IPS-18c (cell line): ENCODE measurements around the gene SDK2.

Experiments used
- H3K4me3 ChIP-seq: 2 replicates; pipeline ENCODE4 v1.7.0; 2013; ENCODE audit warnings: low read depth, mild to moderate bottlenecking, low read length, moderate library complexity; ENCODE audit not compliant: insufficient read depth
- H3K9me3 ChIP-seq: one replicate; pipeline ENCODE4 v1.6.1; 2013; ENCODE audit warnings: mild to moderate bottlenecking, low read length, moderate library complexity; ENCODE audit not compliant: control insufficient read depth, insufficient read depth

Gene SDK2

GRCh38 chr17:73560661-73561060 is 83.6 kb downstream of the SDK2 start:
- Histone ChIP-seq H3K9me3 (no peaks in the 10 kb centered on the region), H3K4me3 (no peak overlapping the region)

- Histone ChIP-seq H3K4me3 (no peak overlapping the region), H3K9me3 (no peaks in the 10 kb centered on the region)
Observed at GRCh38 chr17:73559532-73559931, 84.7 kb downstream of the SDK2 start.

DNA sequence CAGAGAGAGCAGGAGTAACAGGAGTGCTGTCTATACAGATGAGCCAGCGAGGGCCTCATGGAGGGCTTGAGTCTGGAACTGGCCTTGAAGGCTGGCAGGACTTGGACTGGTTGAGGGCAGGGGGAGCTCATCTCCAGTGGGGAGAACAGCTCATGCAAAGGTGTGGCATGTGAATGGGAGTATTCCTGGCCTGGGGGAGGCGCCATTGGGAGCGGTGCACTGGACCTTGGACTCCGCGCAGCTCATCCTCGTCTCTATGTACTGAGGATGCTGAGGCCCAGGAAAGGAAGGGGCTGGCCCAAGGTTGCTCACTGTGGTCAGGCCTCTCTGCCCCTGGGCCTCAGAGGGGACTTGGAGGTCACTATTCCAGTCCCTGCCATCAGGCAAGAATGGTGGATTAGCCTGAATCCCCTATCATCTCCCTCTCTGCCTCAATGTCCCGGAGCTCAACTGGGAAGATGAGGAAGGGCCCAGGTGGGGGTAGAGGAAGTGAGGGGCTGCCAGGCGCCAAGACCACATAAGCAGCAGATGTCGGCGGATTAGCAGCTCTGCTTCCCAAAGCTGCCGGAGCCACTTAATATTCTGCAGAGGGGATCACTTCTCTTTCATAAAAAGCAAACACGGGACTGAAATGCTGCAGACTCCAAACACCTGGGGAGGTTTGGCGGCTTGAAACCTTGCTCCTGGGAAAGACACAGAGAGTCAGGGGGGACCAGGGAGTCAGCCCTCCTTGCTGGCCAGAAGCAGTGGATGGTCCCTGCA is 88.9 kb downstream of the SDK2 start:
- Histone ChIP-seq H3K9me3 (no peaks in the 10 kb centered on the region), H3K4me3 (no peak overlapping the region)

DNA sequence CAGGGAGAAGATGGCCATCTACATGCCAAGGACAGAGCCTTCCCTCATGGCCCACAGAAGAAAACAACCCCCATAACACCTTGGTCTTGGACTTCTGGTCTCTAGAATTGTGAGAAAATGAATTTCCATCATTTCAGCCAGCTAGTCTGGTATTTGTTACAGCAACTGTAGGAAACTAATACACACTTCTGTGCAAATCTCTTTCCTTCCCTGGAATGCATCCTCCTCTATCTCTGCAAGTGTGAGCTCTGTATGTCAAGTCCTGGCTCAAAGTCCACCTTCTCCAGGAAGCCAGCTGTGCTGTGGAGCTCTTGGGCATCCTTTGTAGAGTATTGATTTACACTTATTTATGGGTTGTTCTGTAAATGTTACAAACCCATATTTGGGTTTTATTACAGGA is 89.7 kb downstream of the SDK2 start:
- no peaks in the 10 kb centered on the region for H3K9me3 ChIP-seq
- H3K4me3 ChIP-seq: no peak overlapping the region

DNA sequence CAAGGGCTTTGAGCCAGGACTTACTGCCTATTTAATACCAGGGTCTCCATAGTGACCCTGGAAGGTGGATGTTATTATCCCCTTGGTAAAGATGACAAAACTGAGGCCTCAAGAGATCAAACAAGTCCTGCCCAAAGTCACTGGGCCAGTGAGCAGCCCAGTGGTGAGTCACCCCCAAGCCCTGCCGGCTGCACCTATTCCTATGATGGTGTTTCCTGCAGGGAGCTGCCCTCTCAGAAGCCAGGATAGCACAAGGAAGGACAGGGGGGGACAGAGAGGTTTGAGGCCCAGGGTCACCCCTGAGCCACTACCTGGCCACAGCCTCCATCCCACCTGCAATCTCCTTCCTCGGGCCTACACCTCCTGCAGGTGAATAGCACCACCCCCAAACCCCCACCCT is 90.9 kb downstream of the SDK2 start:
- H3K4me3 ChIP-seq: no peak overlapping the region
- H3K9me3 ChIP-seq: no peaks in the 10 kb centered on the region

DNA sequence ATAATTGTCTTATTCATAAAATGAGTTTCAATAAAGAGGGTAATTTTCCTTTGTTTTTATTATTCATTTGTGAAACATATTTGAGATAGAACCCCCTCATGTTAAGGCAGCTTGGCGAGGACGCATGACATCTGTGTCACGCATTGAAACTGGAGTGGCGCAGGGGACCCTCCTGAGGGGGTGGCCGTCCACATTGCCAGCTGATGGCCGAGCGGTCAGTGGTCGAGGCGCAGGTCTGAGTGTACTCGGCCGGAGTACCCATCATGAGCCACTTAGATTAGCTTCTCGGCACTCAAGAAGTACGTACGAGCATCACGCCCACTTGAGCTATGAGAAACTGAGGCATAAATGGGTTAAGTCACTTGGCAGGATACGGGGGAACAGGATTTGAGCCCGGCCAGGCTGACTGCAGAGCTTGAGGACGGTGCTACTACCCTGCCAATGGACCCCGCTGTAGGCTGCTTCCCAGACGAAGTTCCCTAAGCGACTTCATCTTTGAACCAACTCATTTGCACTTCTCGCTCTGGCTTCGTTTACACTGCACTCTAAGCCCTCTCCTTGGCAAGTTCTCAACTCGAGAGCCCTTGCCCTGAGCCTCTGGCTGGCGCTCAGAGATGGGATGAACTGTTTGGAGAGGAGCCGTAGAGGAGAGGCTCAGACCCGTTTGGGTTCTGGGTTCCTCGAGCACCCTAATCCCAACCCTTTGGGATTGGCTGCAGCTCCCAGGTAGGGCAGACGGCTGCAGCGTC is 91.8 kb downstream of the SDK2 start:
- Histone ChIP-seq H3K4me3 (no peak overlapping the region), H3K9me3 (no peaks in the 10 kb centered on the region)

DNA sequence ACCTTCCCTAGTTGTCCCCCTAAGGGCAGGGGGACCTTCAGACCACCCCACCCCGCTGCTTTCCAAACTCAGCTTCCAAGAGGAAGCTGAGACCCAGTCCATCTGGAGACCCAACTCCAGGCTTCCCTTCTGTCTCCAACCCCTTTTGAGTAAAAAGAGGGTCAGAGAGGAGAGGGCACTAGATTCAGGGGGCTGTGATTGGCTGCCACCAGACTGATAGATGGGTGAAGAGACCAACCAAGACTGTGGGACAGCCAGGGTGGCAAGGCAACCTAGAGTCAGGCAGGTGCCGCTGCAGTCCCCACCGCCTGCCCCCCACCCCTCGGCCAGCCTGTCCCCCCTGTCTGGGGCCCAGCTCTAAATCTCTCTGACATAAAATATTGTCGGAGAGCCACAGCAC is 92.5 kb downstream of the SDK2 start:
- Histone ChIP-seq H3K4me3 (no peak overlapping the region), H3K9me3 (no peaks in the 10 kb centered on the region)

DNA sequence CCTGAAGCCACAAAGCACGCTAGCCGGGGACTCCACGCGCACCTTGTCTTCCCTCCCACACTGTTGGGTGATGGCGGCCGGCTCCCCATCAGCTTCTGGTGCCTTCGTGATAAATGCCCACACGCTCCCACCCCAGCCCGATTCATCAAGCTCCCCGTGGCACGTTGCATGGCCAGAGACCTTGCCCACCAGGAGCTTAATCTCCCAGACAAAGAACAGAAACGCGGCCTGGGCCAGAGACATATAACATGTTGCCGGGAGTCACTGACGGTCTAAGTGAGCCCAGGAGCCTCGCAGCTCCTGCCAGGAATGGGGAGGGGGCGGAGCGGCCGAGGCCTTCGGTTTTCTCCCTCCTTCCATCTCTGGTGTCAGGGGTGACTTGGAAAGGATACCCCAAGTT is 93.1 kb downstream of the SDK2 start:
- Histone ChIP-seq H3K4me3 (no peak overlapping the region), H3K9me3 (no peaks in the 10 kb centered on the region)

DNA sequence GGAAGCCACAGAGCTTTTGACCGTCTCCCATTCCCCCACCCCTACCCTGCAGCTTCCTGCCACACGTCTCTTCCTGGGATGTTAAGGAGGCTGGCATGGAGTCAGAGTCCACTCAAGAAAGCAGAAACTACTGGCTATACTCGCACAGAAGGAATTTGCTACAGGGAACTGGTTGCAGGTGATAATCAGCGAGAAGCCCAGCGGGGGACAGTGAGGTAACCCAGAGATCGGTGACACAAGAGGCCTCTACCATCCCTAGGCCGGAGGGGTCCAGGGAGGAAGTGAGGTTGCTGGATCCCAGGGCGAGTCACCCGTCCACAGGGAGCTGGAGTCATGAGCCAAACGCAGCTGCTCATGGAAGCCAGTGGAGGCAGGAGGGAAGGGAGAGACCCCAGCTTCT is 93.7 kb downstream of the SDK2 start:
- Histone ChIP-seq H3K4me3 (no peak overlapping the region), H3K9me3 (no peaks in the 10 kb centered on the region)

DNA sequence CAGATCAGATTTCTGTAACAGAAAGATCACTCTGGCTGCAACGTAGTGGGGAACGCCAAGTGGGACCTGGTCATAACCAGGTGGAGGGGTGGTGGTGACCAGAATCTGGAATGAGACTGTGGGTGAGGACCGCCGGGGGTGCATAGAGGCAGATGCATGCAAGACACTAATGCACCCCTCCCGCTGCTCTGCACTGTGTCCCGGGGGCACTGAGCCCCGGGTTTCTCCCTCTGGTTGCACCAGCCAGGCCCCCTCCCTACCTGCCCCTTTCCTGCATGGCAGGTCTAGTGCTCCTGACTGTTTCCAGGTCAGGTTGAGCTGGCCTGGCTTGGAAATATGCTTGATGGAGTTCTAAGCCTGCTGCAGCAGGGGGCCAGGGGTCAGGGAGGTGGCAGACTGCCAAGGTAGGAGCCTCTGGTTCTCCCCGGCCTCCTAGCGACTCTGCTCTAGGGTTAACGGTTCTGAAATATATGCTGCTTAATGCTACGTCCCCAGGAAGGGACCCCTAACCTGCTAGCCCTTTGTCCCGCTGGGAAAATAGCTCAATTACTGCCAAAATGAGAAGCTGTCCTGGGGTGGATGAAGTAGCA is 94.3 kb downstream of the SDK2 start:
- Histone ChIP-seq H3K4me3 (no peak overlapping the region; the same call in 1 of the 2 replicates), H3K9me3 (no peaks in the 10 kb centered on the region)

GRCh38 chr17:73548620-73549311 is 95.5 kb downstream of the SDK2 start:
- H3K4me3 ChIP-seq: no peak overlapping the region
- H3K9me3 ChIP-seq: no peaks in the 10 kb centered on the region

GRCh38 chr17:73547790-73548189 is 96.5 kb downstream of the SDK2 start:
- H3K4me3 ChIP-seq: no peak overlapping the region
- no peaks in the 10 kb centered on the region for H3K9me3 ChIP-seq

DNA sequence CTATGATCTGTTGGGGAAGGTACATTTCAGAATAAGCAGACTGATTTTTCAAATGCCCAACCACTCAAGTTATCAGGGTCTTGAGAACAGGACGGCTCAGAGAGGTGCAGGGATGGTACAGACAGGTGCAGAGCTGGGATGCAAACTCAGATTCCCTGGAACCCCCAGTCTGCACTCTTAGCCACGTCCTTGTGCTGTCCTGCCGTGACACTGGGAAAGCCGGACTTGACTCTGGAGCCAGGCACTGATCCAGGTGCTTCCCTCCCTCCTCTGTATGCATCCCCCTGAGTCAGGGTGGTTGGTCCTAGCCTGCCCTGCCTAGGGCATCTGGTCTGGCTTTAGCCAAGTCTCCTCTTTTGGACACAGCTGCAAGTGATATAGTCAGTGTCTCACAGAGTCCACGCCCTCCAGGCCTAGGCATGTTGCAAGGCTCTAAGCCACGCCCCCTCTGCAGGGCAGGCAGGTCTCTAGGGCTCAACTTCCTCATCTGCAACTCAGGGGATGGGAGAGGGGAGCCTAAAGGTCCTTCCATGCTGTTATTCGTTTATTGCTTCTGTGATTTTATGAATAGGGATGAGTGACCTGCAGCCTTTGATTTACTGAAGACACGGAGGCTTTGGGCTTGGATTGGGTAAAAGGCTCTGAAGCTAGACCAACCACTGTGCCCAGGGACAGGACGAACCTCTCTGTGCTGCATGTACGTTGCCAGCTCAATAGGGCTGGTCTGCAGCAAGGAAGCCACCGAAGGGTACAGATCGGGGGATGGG is 97.3 kb downstream of the SDK2 start:
- no peaks in the 10 kb centered on the region for H3K9me3 ChIP-seq
- H3K4me3 ChIP-seq: no peak overlapping the region

- Histone ChIP-seq H3K9me3 (no peaks in the 10 kb centered on the region), H3K4me3 (no peak overlapping the region)
Observed at GRCh38 chr17:73546114-73546513, 98.1 kb downstream of the SDK2 start.

DNA sequence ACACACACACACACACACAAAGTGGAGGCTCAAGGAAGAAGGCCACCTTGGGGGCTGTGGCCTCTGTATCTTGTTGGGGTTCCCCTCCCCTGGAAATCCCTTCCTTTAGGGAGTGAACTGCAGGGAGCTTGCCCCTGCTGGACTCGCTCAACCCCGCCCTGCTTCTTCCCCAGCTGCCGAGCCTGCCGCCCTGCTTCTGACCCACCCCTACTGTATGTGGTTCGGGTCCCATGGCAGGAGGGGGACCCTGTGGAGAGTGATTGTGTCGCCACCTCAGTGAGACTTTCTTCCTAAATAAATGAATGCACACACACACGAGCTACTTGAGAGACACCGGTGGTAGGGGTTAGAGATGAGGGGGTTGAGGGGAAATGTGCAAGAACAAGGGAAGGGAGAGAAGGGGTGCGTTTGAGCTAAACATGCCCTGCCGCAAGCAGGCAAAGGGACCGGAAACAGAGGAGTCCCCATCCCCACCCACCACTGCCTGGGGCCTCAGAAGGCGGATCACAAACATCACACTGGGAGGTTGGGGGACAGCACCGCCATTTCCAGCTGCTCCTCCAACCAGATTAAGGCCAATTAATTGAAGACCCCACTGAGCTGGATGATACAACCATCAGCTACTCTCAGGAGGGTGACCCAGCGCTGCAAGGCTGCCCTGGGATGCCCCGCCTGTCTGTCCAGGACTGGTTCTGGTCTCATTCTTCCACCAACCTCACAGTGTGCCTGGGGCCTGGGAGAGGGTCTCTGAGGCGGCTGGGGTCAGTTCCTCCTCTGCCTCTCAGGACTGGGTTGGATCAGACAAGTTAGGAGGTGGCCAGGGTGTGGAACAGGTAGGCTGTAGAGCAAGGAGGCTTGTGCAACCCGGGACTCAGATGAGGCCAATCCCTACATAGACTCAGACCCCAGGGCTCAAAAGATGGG is 98.9 kb downstream of the SDK2 start:
- Histone ChIP-seq H3K4me3 (no peak overlapping the region), H3K9me3 (no peaks in the 10 kb centered on the region)

DNA sequence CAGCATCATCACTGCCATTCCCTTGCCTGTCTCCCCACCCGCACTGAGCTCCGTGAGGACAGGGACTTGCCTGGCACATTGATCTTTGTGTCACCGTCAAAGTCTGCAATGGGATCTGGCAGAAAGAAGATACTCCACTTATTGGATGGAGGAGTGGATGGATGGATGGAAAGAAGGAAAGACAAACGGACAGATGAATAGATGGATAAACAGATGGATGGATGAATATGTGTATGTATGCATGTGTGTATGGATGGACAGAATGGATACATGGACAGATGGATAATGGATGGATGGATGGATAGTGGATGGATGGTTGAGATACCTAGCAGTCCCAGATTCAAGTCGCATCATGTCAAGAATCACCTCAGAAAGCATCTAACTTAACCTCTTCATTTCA is 99.9 kb downstream of the SDK2 start:
- H3K4me3 ChIP-seq: no peak overlapping the region
- H3K9me3 ChIP-seq: no peaks in the 10 kb centered on the region
